GM20000 (cell line): ENCODE data around the gene PTPRH.

Source experiments
- DNase-seq: peaks from one replicate; pipeline ENCODE4 v3.0.0; 2012; ENCODE audit warnings: low spot score
- CTCF ChIP-seq: IDR thresholded peaks from 2 replicates; pipeline ENCODE4 v1.5.1; 2012; ENCODE audit warnings: mild to moderate bottlenecking, control low read depth; ENCODE audit errors: extremely low read depth, missing control alignments

Gene PTPRH

GRCh38 chr19:55254625-55254977, 45.3 kb upstream of the PTPRH start:
- no peak for TF ChIP-seq CTCF
- no peak for DNase-seq

GRCh38 chr19:55253842-55254624, 44.7 kb upstream of the PTPRH start:
- DNase-seq, result peak; percentile 84
- no peak for TF ChIP-seq CTCF

GRCh38 chr19:55252760-55253663, 43.7 kb upstream of the PTPRH start:
- no peak for TF ChIP-seq CTCF

GRCh38 chr19:55251341-55252081, 42.2 kb upstream of the PTPRH start:
- TF ChIP-seq CTCF, result no peak
- DNase-seq, result peak; percentile 42

More at GRCh38 chr19:55252760-55253663, 43.7 kb upstream of the PTPRH start:
- no peak for DNase-seq

GRCh38 chr19:55250262-55251036, 41.1 kb upstream of the PTPRH start:
- no peak for DNase-seq
- TF ChIP-seq CTCF, result no peak

- no peak for DNase-seq
- TF ChIP-seq CTCF, result no peak
These were observed 40.5 kb upstream of the PTPRH start for GRCh38 chr19:55249841-55250240.
